Calu3 (cell line): Measurements from ENCODE around the gene EMC1. TPM values are rescaled to one million over a fixed set of nuclear protein-coding genes. Genes with fewer than 3 reads are reported as not detected.

ENCODE experiments used
- BruUV-seq: library from RNA; stranded (reverse); fragments of 400-500 nt; replicated peaks from 2 replicates; lab custom pipeline; 2021; lab: Mats Ljungman, UMichigan
- CTCF ChIA-PET: fragments of 300-600 bp; sonication (Branson Sonifier 250); formaldehyde crosslinking; loops from one replicate; lab custom pipeline; 2022; ENCODE audit warnings: antibody characterized with exemption; lab: Charles Lee
- DNase-seq: peaks from one replicate; pipeline ENCODE4 v3.0.0; 2022
- H3K27ac Mint-ChIP-seq: one replicate; pipeline ENCODE4 v1.8.0; 2022; ENCODE audit warnings: mixed read lengths; ENCODE audit not compliant: unreplicated experiment
- H3K27me3 Mint-ChIP-seq: one replicate; pipeline ENCODE4 v1.8.0; 2022; ENCODE audit warnings: mixed read lengths; ENCODE audit not compliant: unreplicated experiment
- H3K36me3 Mint-ChIP-seq: one replicate; pipeline ENCODE4 v1.8.0; 2022; ENCODE audit warnings: mild to moderate bottlenecking, moderate library complexity, mixed read lengths; ENCODE audit not compliant: insufficient read depth, unreplicated experiment
- H3K4me1 Mint-ChIP-seq: one replicate; pipeline ENCODE4 v1.8.0; 2022; ENCODE audit warnings: mild to moderate bottlenecking, low read depth, mixed read lengths; ENCODE audit not compliant: unreplicated experiment
- H3K4me3 Mint-ChIP-seq: one replicate; pipeline ENCODE4 v1.8.0; 2022; ENCODE audit warnings: mild to moderate bottlenecking, low read depth, moderate library complexity, mixed read lengths; ENCODE audit not compliant: unreplicated experiment
- H3K9me3 Mint-ChIP-seq: one replicate; pipeline ENCODE4 v1.8.0; 2022; ENCODE audit warnings: low read depth, mixed read lengths; ENCODE audit not compliant: unreplicated experiment
- CTCF ChIP-seq: fragments of 200-600 bp; IDR thresholded peaks from one replicate; pipeline ENCODE4 v1.8.0; 2022; ENCODE audit warnings: antibody characterized with exemption; ENCODE audit not compliant: unreplicated experiment
- intact Hi-C: fragments of 100-400 bp; cut with micrococcal nuclease; formaldehyde crosslinking; loops from one replicate; pipeline ENCODE4 v1.10.0; 2022; ENCODE audit not compliant: unreplicated experiment
- total RNA-seq: library from RNA; stranded (reverse); gene quantifications from 2 replicates; pipeline ENCODE4 v1.2.3, GENCODE V29; 2022

Gene EMC1
- total RNA-seq, 1 experiment from 2014 or later: 53.4 TPM

- Mint-ChIP-seq H3K27ac (no peak overlapping the region), H3K27me3 (no peaks in the 10 kb centered on the region), H3K9me3 (peaks cover 3% of the 10 kb centered on the region), H3K36me3 (peaks cover 10% of the 10 kb centered on the region), H3K4me1 (peaks cover 13% of the 10 kb centered on the region), H3K4me3 (no peak overlapping the region)
- TF ChIP-seq CTCF: no peak
- intact Hi-C loops: no loop called here
- CTCF ChIA-PET: no interaction called here
- no peak for DNase-seq
- BruUV-seq: no TSS peak
These were observed 17.1 kb upstream of the EMC1 start for GRCh38 chr1:19268445-19268844.

GRCh38 chr1:19262744-19263143, 11.4 kb upstream of the EMC1 start:
- H3K4me3 Mint-ChIP-seq: no peak overlapping the region
- DNase-seq: no peak
- intact Hi-C loops: no loop called here
- H3K27me3 Mint-ChIP-seq: no peaks in the 10 kb centered on the region
- no peak overlapping the region for H3K27ac Mint-ChIP-seq
- H3K4me1 Mint-ChIP-seq: no peaks in the 10 kb centered on the region
- no TSS peak for BruUV-seq
- peaks cover 3% of the 10 kb centered on the region for H3K9me3 Mint-ChIP-seq
- CTCF ChIA-PET: interaction anchor here (0.7 kb wide), 1 partner anchor 390 kb away, joined by 3 read pairs; no protein-coding TSS in a partner anchor
- H3K36me3 Mint-ChIP-seq: peaks cover 32% of the 10 kb centered on the region
- TF ChIP-seq CTCF: no peak

- peaks cover 3% of the 10 kb centered on the region for H3K9me3 Mint-ChIP-seq
- H3K4me1 Mint-ChIP-seq: no peaks in the 10 kb centered on the region
- H3K27me3 Mint-ChIP-seq: no peaks in the 10 kb centered on the region
- no peak overlapping the region for H3K27ac Mint-ChIP-seq
- no peak for TF ChIP-seq CTCF
- BruUV-seq: no TSS peak
- intact Hi-C loops: no loop called here
- no peak for DNase-seq
- H3K4me3 Mint-ChIP-seq: no peak overlapping the region
- CTCF ChIA-PET: no interaction called here
- peaks cover 39% of the 10 kb centered on the region for H3K36me3 Mint-ChIP-seq
These were observed 10.7 kb upstream of the EMC1 start for GRCh38 chr1:19262047-19262446.

GRCh38 chr1:19260211-19261138, 9.2 kb upstream of the EMC1 start:
- no peak for TF ChIP-seq CTCF
- Mint-ChIP-seq H3K36me3 (peaks cover 47% of the 10 kb centered on the region), H3K27ac (no peak overlapping the region), H3K9me3 (no peaks in the 10 kb centered on the region), H3K4me3 (no peak overlapping the region), H3K4me1 (no peaks in the 10 kb centered on the region), H3K27me3 (no peaks in the 10 kb centered on the region)
- no TSS peak for BruUV-seq
- CTCF ChIA-PET: no interaction called here
- intact Hi-C loops: no loop called here
- DNase-seq: no peak
